GM23248 (cell line): ENCODE data around the gene TMC5. TPM values are rescaled to one million over a fixed set of nuclear protein-coding genes. Genes with fewer than 3 reads are reported as not detected.
"Not testable (repeated sequence)": the region's sequence is repeated elsewhere in the genome, so short reads cannot be mapped to it uniquely, and the experiment has no call there.

Source experiments
- DNase-seq: peaks from one replicate; pipeline ENCODE4 v3.0.0-alpha.2; 2015
- H2AFZ ChIP-seq: fragments of 200-600 bp; sonication (generic); 2 replicates; pipeline ENCODE4 v1.6.1; 2016; ENCODE audit warnings: antibody characterized with exemption
- H3F3A ChIP-seq: fragments of 200-600 bp; sonication (generic); 2 replicates; pipeline ENCODE4 v1.6.1; 2016; ENCODE audit warnings: mild to moderate bottlenecking, antibody characterized with exemption, mixed run types; ENCODE audit not compliant: insufficient read depth
- H3K27ac ChIP-seq: fragments of 200-600 bp; sonication (generic); 2 replicates; pipeline ENCODE4 v1.5.1; 2016; ENCODE audit warnings: mild to moderate bottlenecking
- H3K27me3 ChIP-seq: fragments of 200-600 bp; sonication (generic); replicated peaks from 2 replicates; pipeline ENCODE4 v1.6.1; 2016; ENCODE audit warnings: mild to moderate bottlenecking; ENCODE audit not compliant: insufficient read depth
- H3K36me3 ChIP-seq: fragments of 200-600 bp; sonication (generic); 2 replicates; pipeline ENCODE4 v1.6.1; 2016; ENCODE audit warnings: low read depth, mild to moderate bottlenecking
- H3K4me1 ChIP-seq: fragments of 200-600 bp; sonication (generic); 2 replicates; pipeline ENCODE4 v1.6.1; 2016; ENCODE audit warnings: mild to moderate bottlenecking; ENCODE audit not compliant: insufficient read depth
- H3K4me2 ChIP-seq: fragments of 200-600 bp; sonication (generic); one replicate; pipeline ENCODE4 v1.6.1; 2016; ENCODE audit warnings: mild to moderate bottlenecking; ENCODE audit not compliant: unreplicated experiment
- H3K4me3 ChIP-seq: fragments of 200-600 bp; sonication (generic); 2 replicates; pipeline ENCODE4 v1.5.1; 2016; ENCODE audit warnings: mild to moderate bottlenecking
- H3K79me2 ChIP-seq: fragments of 200-600 bp; sonication (generic); 2 replicates; pipeline ENCODE4 v1.6.1; 2016; ENCODE audit warnings: mild to moderate bottlenecking; ENCODE audit not compliant: insufficient read depth
- H3K9ac ChIP-seq: fragments of 200-600 bp; sonication (generic); 2 replicates; pipeline ENCODE4 v1.6.1; 2016; ENCODE audit warnings: mild to moderate bottlenecking
- H3K9me2 ChIP-seq: fragments of 200-600 bp; sonication (generic); 2 replicates; pipeline ENCODE4 v1.6.1; 2016; ENCODE audit warnings: mixed run types, mild to moderate bottlenecking, moderate library complexity; ENCODE audit not compliant: insufficient read depth
- H3K9me3 ChIP-seq: fragments of 200-600 bp; sonication (generic); one replicate; pipeline ENCODE4 v1.6.1; 2017; ENCODE audit warnings: low read depth
- H4K20me1 ChIP-seq: fragments of 200-600 bp; sonication (generic); 2 replicates; pipeline ENCODE4 v1.6.0; 2016; ENCODE audit not compliant: insufficient read depth
- EZH2 ChIP-seq: fragments of 200-600 bp; sonication (generic); IDR thresholded peaks from 2 replicates; pipeline ENCODE4 v1.6.1; 2018; ENCODE audit warnings: antibody characterized with exemption, mild to moderate bottlenecking; ENCODE audit not compliant: insufficient read depth, poor library complexity, severe bottlenecking
- EZH2phosphoT487 ChIP-seq: fragments of 200-600 bp; sonication (generic); IDR thresholded peaks from 2 replicates; pipeline ENCODE4 v1.6.1; 2018; ENCODE audit warnings: antibody characterized with exemption, moderate library complexity, mild to moderate bottlenecking, low read depth; ENCODE audit not compliant: insufficient read depth
- WGBS, 2 experiments: methylation state at CpG; one replicate each; pipeline ENCODE4 v1.1.6; 2015 to 2017; ENCODE audit warnings: low lambda C conversion rate in 2 of 2, low coverage in 1 of 2; ENCODE audit errors: missing lambda C conversion rate in 2 of 2; 5-methylcytosine and 5-hydroxymethylcytosine counted together
- in situ Hi-C: fragments of 300-500 bp; cut with MboI; formaldehyde crosslinking; loops from 2 replicates; pipeline ENCODE4 v1.15.0; 2020
- polyA plus RNA-seq: library from polyadenylated mRNA; unstranded; fragments of >200 nt; fragmentation: Nextera tagmentation; extraction: Ambion mirVana; gene quantifications from 2 replicates; pipeline ENCODE4 v1.2.1, GENCODE V29; 2016
- total RNA-seq: library from RNA; depleted of rRNA; stranded (reverse); fragments of >200 nt; shearing (Covaris generic); gene quantifications from 2 replicates; pipeline ENCODE4 v1.2.3, GENCODE V29; 2014

TMC5 gene
- total and polyA plus RNA-seq, 2 experiments from 2014 or later: not detected

- no peak for DNase-seq
- H2AFZ ChIP-seq: no peak overlapping the region
- no peak overlapping the region for H3K9ac ChIP-seq
- H3K4me1 ChIP-seq: no peaks in the 10 kb centered on the region
- no peaks in the 10 kb centered on the region for H3F3A ChIP-seq
- in situ Hi-C loops: no loop called here
- TF ChIP-seq EZH2: no peak
- TF ChIP-seq EZH2phosphoT487: no peak
- no peaks in the 10 kb centered on the region for H4K20me1 ChIP-seq
- no peak overlapping the region for H3K4me2 ChIP-seq
- no peaks in the 10 kb centered on the region for H3K36me3 ChIP-seq
- no peaks in the 10 kb centered on the region for H3K9me2 ChIP-seq
- H3K79me2 ChIP-seq: no peaks in the 10 kb centered on the region
- no peak overlapping the region for H3K4me3 ChIP-seq
- 13 to 14% methylated on average over 9 of the region's 9 CpGs for WGBS, 2 experiments
- H3K9me3 ChIP-seq: no peaks in the 10 kb centered on the region
- H3K27me3 ChIP-seq: no peaks in the 10 kb centered on the region
- H3K27ac ChIP-seq: no peak overlapping the region
These were observed 21.1 kb upstream of the TMC5 start for GRCh38 chr16:19396555-19397011.

- H3K27me3 ChIP-seq, H3K9ac ChIP-seq, H3K4me3 ChIP-seq, H3K27ac ChIP-seq, H2AFZ ChIP-seq, H3K4me2 ChIP-seq, H3K36me3 ChIP-seq, H3F3A ChIP-seq, H3K9me3 ChIP-seq, H4K20me1 ChIP-seq, H3K9me2 ChIP-seq, H3K4me1 ChIP-seq, in situ Hi-C loops, DNase-seq, H3K79me2 ChIP-seq: not testable (repeated sequence)
- 0 to 2% methylated on average over 2 of the region's 2 CpGs for WGBS, 2 experiments
These were observed 20.3 kb upstream of the TMC5 start for GRCh38 chr16:19397373-19397772.

GRCh38 chr16:19400711-19401110 is 17.0 kb upstream of the TMC5 start:
- no peaks in the 10 kb centered on the region for H3K27me3 ChIP-seq
- no peak overlapping the region for H3K27ac ChIP-seq
- no peak for DNase-seq
- in situ Hi-C loops: loop anchor here (10.0 kb wide), 1 partner anchor 56 kb away; no protein-coding TSS in a partner anchor
- H4K20me1 ChIP-seq: no peaks in the 10 kb centered on the region
- H3K9me3 ChIP-seq: no peaks in the 10 kb centered on the region
- H3K9me2 ChIP-seq: no peaks in the 10 kb centered on the region
- no peak overlapping the region for H3K4me3 ChIP-seq
- no peaks in the 10 kb centered on the region for H3K36me3 ChIP-seq
- no peaks in the 10 kb centered on the region for H3K4me1 ChIP-seq
- H2AFZ ChIP-seq: no peak overlapping the region
- no peak overlapping the region for H3K4me2 ChIP-seq
- H3K9ac ChIP-seq: no peak overlapping the region
- no peaks in the 10 kb centered on the region for H3F3A ChIP-seq
- 54 to 71% methylated on average over 7 of the region's 7 CpGs for WGBS, 2 experiments
- TF ChIP-seq EZH2phosphoT487 (no peak), EZH2 (no peak)
- H3K79me2 ChIP-seq: no peaks in the 10 kb centered on the region

- Histone ChIP-seq H3K27ac (no peak overlapping the region), H3K79me2 (no peaks in the 10 kb centered on the region), H2AFZ (no peak overlapping the region), H3K4me1 (no peaks in the 10 kb centered on the region), H3K36me3 (no peaks in the 10 kb centered on the region), H3K9ac (no peak overlapping the region), H3K4me2 (no peak overlapping the region), H3K9me3 (no peaks in the 10 kb centered on the region), H3F3A (no peaks in the 10 kb centered on the region), H3K9me2 (no peaks in the 10 kb centered on the region), H3K4me3 (no peak overlapping the region), H4K20me1 (no peaks in the 10 kb centered on the region), H3K27me3 (peaks cover 22% of the 10 kb centered on the region)
- in situ Hi-C loops: loop anchor here (10.0 kb wide), 1 partner anchor 62 kb away; no protein-coding TSS in a partner anchor
- TF ChIP-seq EZH2phosphoT487 (no peak), EZH2 (no peak)
- DNase-seq: no peak
- WGBS, 2 experiments: 22 to 27% methylated on average over 5 of the region's 5 CpGs
These were observed 10.7 kb upstream of the TMC5 start for GRCh38 chr16:19406891-19407491.
